Heart left ventricle (tissue), 13 donors: ENCODE data around the gene SHKBP1.

Experiments
- POLR2A ChIP-seq, 2 donors: fragments of 450-650 bp; IDR thresholded peaks; one replicate each; pipeline ENCODE4 v1.6.1; 2017; ENCODE audit warnings: antibody characterized with exemption in 2 of 2, mild to moderate bottlenecking in 2 of 2, moderate library complexity in 2 of 2
- TF ChIP-seq, protein P1 (sequence below), 12 donors: fragments of 200-600 bp; sonication (generic) in 4 of 12; IDR thresholded peaks; one replicate each; pipeline versions ENCODE4 v1.5.0 to v1.8.0; 2018 to 2022; ENCODE audit warnings: antibody characterized with exemption in 12 of 12, mild to moderate bottlenecking in 5 of 12
- donor health status: ischemic (EF 13 %, LVEDD 7.1; RV severe dilation, severe dysfunction).
- donor health status: DM: no; HTN: yes; CAD: no.
- donor health status: DM: no; HTN: no; CAD: no.
- donor health status: ischemic (EF 25% LVEDD 6.9; RV normal size, moderate dysfunction).
- donor health status: ischemic (EF 25% LVEDD 5.7; RV mildly dilated, moderate dysfunction).
- donor health status: ischemic (EF 35%, LVEDD 5.7; RV mildly dilated, moderate dysfunction).
- donor health status: nonischemic (EF 11% LVEDD 7.7; RV severe dilation, severe dysfunction).
- donor health status: DM: yes; HTN: yes; CAD: no.
- donor health status: PGD.
- donor health status: ischemic (EF 29% LVEDD 5.4; RV normal size, mild dysfunction).
- donor health status: nonischemic (EF 23%, LVEDD 6.1; RV moderate dilation, normal function).

DNA sequence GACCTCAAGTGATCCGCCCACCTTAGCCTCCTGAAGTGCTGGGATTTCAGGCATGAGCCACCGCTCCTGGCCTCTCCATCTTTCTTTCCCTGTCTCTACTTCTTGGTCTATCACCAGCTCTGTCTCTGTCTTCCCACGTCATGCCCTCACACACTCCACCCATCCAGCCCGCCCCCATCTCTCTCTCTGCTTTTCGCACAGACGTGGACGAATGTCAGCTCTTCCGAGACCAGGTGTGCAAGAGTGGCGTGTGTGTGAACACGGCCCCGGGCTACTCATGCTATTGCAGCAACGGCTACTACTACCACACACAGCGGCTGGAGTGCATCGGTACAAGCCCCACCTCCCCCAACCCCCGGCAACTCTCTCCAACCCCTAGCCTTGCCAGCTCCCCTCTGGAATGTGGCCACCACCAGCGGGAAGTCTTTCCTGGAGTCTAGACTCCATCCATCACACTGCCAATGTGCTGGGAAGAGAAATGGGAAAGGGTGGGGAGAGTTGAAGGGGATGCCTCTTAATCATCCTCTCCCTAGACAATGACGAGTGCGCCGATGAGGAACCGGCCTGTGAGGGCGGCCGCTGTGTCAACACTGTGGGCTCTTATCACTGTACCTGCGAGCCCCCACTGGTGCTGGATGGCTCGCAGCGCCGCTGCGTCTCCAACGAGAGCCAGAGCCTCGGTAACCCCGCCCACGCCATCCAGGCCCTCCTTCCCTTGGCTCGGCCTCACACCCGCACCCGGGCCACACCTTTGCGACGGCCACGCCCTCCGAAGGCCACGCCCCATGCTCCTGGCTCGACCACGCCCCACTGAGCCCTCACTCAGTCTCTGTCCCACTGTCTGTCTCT is 47.0 kb downstream of the SHKBP1 start:
- TF ChIP-seq POLR2A (IDR thresholded peaks at IDR 0.05) = no peak
- TF ChIP-seq, protein P1, sequence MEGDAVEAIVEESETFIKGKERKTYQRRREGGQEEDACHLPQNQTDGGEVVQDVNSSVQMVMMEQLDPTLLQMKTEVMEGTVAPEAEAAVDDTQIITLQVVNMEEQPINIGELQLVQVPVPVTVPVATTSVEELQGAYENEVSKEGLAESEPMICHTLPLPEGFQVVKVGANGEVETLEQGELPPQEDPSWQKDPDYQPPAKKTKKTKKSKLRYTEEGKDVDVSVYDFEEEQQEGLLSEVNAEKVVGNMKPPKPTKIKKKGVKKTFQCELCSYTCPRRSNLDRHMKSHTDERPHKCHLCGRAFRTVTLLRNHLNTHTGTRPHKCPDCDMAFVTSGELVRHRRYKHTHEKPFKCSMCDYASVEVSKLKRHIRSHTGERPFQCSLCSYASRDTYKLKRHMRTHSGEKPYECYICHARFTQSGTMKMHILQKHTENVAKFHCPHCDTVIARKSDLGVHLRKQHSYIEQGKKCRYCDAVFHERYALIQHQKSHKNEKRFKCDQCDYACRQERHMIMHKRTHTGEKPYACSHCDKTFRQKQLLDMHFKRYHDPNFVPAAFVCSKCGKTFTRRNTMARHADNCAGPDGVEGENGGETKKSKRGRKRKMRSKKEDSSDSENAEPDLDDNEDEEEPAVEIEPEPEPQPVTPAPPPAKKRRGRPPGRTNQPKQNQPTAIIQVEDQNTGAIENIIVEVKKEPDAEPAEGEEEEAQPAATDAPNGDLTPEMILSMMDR (IDR thresholded peaks at IDR 0.05) = no peak
